ENCODE data around the gene MAP3K8.

GRCh38 chr10:30466445-30466844 lies 32.5 kb downstream of the MAP3K8 start:
- TF ChIP-seq POLR2A (IDR thresholded peaks at IDR 0.05; ENCODE audit: low read depth, low read length), result no peak
- no peak for TF ChIP-seq POLR2AphosphoS5 (IDR thresholded peaks at IDR 0.05; ENCODE audit: low read depth, low read length)
- no peak for TF ChIP-seq TAF1 (IDR thresholded peaks at IDR 0.05; ENCODE audit: borderline replicate concordance, low read depth, low read length)
